ENCODE measurements around the gene FNBP1L. TPM values are rescaled to one million over a fixed set of nuclear protein-coding genes. Genes with fewer than 3 reads are reported as not detected.

The FNBP1L gene
- total and polyA plus RNA-seq, 9 of the 15 experiments (the other 6 are each of a cell fraction or from before 2014, with no cell fraction given) = 1.4 to 6.9 (median 5.9) TPM

GRCh38 chr1:93567255-93567918 lies 119.5 kb downstream of the FNBP1L start (continued):
- TF ChIP-seq RFX1 (IDR thresholded peaks at IDR 0.05) (no peak), ARHGAP35 (IDR thresholded peaks at IDR 0.05; ENCODE audit: partially characterized antibody) (no peak), FOXP4 (CRISPR knock-in tag; IDR thresholded peaks at IDR 0.05; ENCODE audit: borderline replicate concordance) (no peak), ARID1B (IDR thresholded peaks at IDR 0.05) (peak; percentile 97), TBP (optimal IDR thresholded peaks at IDR 0.05; ENCODE audit: low read depth, low read length) (peak; percentile 67), CTBP1 (IDR thresholded peaks at IDR 0.05; ENCODE audit: borderline replicate concordance) (peak; percentile 94), RBM17 (IDR thresholded peaks at IDR 0.05; ENCODE audit: borderline replicate concordance, low read depth, low read length) (no peak), NR4A1 (CRISPR knock-in tag; IDR thresholded peaks at IDR 0.05) (no peak), NR4A1 (tag; IDR thresholded peaks at IDR 0.05) (0 out of 2 replicates have a peak, but pooled peaks have one; percentile 80), PRPF4 (IDR thresholded peaks at IDR 0.05; ENCODE audit: insufficient read depth, low read depth, low read length, poor library complexity, severe bottlenecking) (no peak), EP400 (IDR thresholded peaks at IDR 0.05) (peak; percentile 92), HOXB6 (CRISPR knock-in tag; IDR thresholded peaks at IDR 0.05; ENCODE audit: borderline replicate concordance) (no peak), PCBP1 (IDR thresholded peaks at IDR 0.05; ENCODE audit: low read depth, low read length, poor library complexity, severe bottlenecking) (no peak), ZBTB8A (IDR thresholded peaks at IDR 0.05; ENCODE audit: partially characterized antibody) (no peak), ZNF79 (CRISPR knock-in tag; IDR thresholded peaks at IDR 0.05; ENCODE audit: low read depth) (no peak), NFATC3 (IDR thresholded peaks at IDR 0.05) (no peak; the same call in 1 of the 2 replicates), BCLAF1 (IDR thresholded peaks at IDR 0.05; ENCODE audit: borderline replicate concordance in 1 of 2, control insufficient read depth in 1 of 2, low read depth in 2 of 2, low read length in 1 of 2) (no peak), HBP1 (CRISPR knock-in tag; IDR thresholded peaks at IDR 0.05) (no peak), CREBBP (IDR thresholded peaks at IDR 0.05; ENCODE audit: low read depth, low read length) (no peak), ZSCAN29 (IDR thresholded peaks at IDR 0.05) (no peak), HDAC3 (IDR thresholded peaks at IDR 0.05; ENCODE audit: borderline replicate concordance, partially characterized antibody) (peak; percentile 54), ZFX (CRISPR knock-in tag; IDR thresholded peaks at IDR 0.05) (peak; percentile 61), ZNF445 (CRISPR knock-in tag; IDR thresholded peaks at IDR 0.05; ENCODE audit: low read depth) (no peak)
